Inflammatory macrophage treated with lipopolysaccharide for 1 hour (primary cell): Measurements from ENCODE around the gene TXNDC12.
A peak's percentile ranks its signal among the peaks of the same experiment; 100 is the strongest.
"Not testable (repeated sequence)": the region's sequence is repeated elsewhere in the genome, so short reads cannot be mapped to it uniquely, and the experiment has no call there.

ENCODE experiments used
- DNase-seq, 2 donors: peaks; one replicate each; pipeline ENCODE4 v3.0.0-alpha.2; 2020 to 2022

The TXNDC12 gene

GRCh38 chr1:52055066-52055865 lies at the start of gene TXNDC12:
Gene TXNDC12 (minus strand): TSS chr1:52055191. CDS start chr1:52055096, 95 bp downstream.
- DNase-seq = peak; percentile 79 to 87

DNA sequence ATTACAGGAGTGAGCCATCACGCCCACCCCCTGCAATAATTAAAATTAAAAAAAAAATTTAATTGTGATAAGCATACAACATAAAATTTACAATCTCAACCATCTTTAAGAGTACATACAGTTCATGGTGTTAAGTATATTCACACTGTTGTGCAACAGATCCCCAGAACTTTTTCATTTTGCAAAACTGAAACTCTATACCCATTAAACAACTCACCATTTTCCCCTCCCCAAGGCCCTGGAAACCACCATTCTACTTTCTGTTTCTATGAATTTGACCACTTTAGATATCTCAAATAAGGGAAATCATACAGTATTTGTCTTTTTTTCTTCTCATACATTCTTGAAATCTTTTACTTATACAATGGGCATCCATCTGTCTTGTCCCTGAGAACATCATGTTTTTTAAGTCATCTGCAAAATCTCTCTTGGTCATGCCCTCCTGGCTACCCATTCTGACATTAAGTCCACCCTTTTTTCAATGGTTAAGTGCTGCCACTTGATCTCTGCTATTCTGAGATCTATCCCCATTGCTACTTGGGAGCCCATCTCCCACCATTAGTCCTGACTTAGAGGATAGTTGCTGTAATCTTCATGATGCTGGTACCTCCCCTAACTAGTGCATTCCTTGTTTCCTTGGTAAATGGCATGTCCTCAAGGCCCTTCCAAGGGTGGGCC lies 47.5 kb upstream of the TXNDC12 start:
- peak; percentile 3 to 11 for DNase-seq

- DNase-seq = no peak
These were observed 43.3 kb upstream of the TXNDC12 start for GRCh38 chr1:52098139-52098871.

- DNase-seq = peak; percentile 69 to 73
These were observed 41.2 kb upstream of the TXNDC12 start for GRCh38 chr1:52096216-52096615.

DNA sequence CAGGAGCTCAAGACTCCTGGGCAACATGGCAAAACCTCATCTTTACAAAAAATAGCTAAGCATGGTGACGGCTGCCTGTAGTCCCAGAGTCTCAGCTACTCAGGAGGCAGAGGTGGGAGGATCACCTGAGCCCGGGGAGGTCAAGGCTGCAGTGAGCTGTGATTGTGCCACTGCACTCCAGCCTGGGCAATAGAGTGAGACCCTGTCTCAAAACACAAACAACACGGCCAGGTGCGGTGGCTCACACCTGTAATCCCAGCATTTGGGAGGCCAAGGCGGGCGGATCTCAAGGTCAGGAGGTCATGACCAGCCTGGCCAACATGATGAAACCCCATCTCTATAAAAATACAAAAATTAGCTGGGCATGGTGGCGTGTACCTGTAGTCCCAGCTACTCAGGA lies 39.3 kb upstream of the TXNDC12 start:
- not testable (repeated sequence) for DNase-seq

DNA sequence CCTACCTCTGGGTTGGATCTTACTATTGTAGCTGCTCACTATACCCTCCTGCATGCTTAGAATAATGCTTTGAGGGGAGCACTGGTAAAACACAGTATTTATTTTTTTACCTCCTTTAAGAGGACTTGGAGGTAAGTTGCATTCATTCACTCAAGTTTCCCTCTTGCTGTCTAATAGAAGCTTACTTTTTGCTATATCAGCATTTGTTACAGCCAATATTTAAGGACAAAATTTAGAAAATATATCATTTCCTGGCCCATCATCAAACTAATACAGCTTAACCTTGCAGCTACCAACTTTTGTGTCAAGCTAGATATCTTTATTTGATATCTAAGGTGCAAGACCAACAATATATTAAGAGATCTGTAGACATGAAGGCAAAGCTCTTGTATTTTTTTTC lies 32.9 kb upstream of the TXNDC12 start:
- DNase-seq = not testable (repeated sequence)

- DNase-seq = no peak
These were observed 25.0 kb upstream of the TXNDC12 start for GRCh38 chr1:52080014-52080415.

DNA sequence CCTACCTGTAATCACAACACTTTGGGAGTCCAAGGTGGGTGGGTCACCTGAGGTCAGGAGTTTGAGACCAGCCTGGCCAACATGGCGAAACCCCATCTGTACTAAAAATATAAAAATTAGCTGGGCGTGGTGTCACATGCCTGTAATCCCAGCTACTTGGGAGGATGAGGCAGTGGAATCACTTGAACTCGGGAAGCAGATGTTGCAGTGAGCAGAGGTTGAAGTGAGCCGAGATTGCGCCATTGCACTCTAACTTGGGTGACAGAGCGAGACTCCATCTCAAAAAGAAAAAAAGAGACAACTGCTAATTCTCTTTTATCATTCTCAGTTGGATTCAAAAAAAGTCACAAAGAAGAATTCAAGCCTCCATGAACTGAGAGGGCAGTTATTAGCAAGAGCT lies 22.3 kb upstream of the TXNDC12 start:
- DNase-seq = not testable (repeated sequence)

DNA sequence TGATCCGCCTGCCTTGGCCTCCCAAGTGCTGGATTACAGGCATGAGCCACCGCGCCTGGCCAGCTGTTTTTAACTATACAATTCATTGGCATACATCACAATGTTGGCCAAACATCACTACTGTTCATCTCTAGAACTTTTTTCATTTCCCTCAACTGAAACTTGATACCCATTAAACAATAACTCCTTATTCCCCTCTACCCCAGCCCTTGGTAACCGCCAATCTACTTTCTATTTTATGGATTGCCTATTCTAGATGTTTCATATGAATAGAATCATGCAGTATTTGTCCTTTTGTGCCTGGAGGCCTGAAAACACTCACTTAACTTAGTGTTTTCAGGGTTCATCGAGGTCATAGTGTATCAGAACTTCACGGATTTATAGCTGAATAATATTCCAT lies 17.3 kb upstream of the TXNDC12 start:
- DNase-seq = no peak

DNA sequence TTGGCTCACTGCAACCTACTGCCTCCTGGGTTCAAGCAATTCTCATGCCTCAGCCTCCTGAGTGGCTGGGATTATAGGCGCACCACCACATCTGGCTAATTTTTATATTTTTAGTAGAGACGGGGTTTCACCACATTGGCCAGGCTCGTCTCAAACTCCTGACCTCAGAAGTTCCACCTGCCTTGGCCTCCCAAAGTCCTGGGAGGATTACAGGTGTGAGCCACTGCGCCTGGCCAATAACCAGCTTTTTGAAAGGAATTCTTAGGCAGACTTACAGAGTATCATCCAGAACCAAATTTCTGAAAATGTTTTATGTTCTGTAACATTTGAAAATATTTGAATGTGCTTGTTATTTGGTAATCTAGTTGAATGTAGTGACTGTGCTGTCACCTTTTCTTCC lies 15.7 kb upstream of the TXNDC12 start:
- DNase-seq = no peak

- DNase-seq = no peak
These were observed 8.2 kb upstream of the TXNDC12 start for GRCh38 chr1:52063192-52063591.

- DNase-seq = no peak
These were observed 5.8 kb upstream of the TXNDC12 start for GRCh38 chr1:52060822-52061221.

DNA sequence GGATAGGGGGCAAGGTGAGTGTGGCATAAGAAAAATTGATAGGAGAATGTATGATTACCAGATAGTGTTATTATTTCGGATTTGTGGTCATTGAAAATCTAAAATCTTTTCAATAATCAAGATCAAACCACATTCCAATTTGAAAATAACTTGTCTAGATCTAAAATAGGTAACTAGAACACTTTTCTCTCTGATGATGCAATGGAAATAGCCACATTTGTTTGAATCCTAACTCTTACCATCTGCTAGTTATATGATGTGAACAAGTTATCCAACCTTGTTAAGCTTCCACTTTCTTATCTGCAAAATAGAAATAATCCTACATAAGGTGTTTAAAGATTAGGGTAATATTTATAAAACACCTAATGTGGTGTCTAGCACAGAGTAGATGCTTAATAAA lies 4.9 kb upstream of the TXNDC12 start:
- no peak for DNase-seq

- DNase-seq = no peak
These were observed 4.3 kb upstream of the TXNDC12 start for GRCh38 chr1:52059321-52059720.

DNA sequence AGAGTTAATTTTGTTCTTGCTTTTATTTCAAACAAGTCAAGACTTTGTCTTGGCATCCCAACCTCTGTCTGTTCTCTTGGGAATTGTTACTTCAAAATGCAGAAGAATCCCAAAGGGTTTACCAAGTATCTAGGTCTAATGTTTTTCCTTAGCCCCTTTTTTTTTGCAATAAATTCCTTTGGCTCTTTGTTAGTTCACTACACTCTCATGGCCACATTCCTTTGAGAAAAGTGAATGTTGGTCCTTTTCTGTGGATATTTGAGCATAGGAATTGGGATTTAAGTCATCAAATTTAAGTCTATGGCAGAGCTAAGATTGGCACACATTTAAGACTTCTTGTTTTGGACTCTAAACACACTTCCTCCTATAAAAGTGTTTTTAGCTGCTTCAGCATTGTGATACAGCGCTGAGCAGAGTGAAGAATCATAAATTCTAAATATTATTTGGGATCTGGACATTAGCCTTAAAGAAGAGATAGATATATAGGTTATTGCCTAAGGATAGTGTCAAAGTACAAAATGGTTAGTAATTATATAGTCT lies 3.0 kb upstream of the TXNDC12 start:
- peak; percentile 39 to 48 for DNase-seq

GRCh38 chr1:52057255-52057654 lies 2.3 kb upstream of the TXNDC12 start:
- peak; percentile 77 to 93 for DNase-seq

GRCh38 chr1:52056937-52057231 lies 1.9 kb upstream of the TXNDC12 start:
- no peak for DNase-seq

- DNase-seq = peak; percentile 83 to 85
These were observed 1.4 kb upstream of the TXNDC12 start, which contains the start of gene BTF3L4 for GRCh38 chr1:52056163-52056936. Gene BTF3L4 (plus strand): TSS chr1:52056295. CDS start chr1:52059848, 3,553 bp downstream.

- no peak for DNase-seq
These were observed 823 bp upstream of the TXNDC12 start for GRCh38 chr1:52055866-52056162.

DNA sequence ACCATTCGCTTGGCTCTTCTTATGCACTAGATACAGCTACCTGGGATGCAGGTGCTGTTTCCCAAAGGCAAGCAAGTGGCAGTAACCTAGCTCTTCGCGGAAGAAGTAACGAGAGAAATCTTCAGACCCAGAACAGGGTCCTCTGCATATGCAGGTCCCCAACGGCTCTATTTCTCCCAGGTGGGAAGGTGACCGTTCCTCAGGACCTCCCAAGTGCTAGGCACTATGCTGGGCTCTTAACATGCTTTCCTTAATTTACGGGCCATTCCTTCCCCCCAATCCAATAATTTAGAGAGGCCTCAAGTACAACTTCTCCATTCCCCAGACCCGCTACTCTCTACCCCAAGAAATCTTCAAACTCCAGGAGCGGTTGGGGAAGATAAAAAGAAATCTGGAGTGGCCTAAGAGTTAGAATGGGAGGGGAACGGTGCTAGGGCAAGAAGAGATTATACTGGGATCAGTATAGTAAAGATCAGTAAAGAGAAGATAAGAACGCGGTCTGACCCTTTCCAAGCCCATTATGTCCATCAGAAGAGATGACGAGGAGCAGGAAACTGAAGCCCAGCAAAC lies 410 bp downstream of the TXNDC12 start:
- peak in 1 of 2 donors; percentile 12 for DNase-seq

- no peak for DNase-seq
These were observed 1.1 kb downstream of the TXNDC12 start for GRCh38 chr1:52053862-52054261.

DNA sequence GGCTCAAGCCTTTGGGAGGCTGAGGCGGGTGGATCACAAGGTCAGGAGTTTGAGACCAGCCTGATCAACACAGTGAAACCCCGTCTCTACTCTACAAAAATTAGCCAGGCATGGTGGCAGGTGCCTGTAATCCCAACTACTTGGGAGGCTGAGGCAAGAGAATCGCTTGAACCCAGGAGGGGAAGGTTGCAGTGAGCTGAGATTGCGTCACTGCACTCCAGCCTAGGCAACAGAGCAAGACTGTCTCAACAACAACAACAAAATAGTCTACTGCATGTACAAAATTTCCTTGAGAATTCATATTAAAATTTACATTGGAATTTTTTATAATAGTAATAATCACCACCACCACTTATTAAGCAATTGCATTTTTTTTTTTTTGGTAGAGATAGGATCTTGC lies 5.7 kb downstream of the TXNDC12 start:
- not testable (repeated sequence) for DNase-seq
